HG02938 (cell line): ENCODE data around the gene FZR1.
A peak's percentile ranks its signal among the peaks of the same experiment; 100 is the strongest.

ENCODE experiments used
- ATAC-seq: cut with Tn5 transposase; IDR thresholded peaks from one replicate; pipeline ENCODE4 v1.9.1; 2021; ENCODE audit warnings: mild to moderate bottlenecking, moderate library complexity; ENCODE audit not compliant: unreplicated experiment

FZR1 gene

DNA sequence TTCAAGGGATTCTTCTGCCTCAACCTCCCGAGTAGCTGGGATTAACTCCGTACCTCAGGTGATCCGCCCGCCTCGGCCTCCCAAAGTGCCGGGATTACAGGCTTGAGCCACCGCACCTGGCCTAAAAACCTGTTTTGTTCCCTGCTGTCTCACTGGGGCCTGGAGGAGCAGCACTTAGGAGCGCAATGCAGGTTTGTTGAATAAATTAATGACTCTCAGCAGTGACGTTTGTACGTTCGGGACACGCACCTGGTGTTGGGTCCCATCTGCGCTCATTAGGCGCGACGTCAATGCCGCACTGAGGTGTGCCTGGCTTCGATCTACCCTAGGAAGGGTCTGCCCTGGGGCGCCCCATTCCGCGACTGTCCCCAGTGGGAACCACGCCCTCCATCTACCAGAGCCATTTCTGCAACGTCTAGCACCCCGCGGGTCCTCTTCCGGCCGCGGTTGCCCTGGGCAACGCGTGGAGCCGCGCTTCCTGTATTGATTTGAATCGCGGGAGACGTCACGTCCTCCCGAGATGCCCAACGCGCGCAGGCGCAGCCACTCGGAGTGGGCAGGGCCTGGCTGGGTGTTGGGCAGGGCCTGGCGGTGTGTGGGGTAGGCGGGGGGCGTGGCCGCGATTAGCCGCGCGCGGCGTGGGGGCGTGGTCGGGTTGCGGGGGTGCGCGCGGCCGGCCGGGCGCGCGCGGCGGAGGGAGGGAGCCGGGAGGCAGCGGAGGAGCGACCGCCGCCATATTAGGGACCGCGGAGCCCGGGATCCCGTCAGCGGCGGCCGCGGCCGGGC, at the start of gene FZR1:
FZR1 (plus strand) TSS at position 714 of the 786 bp plus-strand sequence. CDS start 16,679 bp downstream, outside the sequence.
- ATAC-seq, result peak; percentile 79

DNA sequence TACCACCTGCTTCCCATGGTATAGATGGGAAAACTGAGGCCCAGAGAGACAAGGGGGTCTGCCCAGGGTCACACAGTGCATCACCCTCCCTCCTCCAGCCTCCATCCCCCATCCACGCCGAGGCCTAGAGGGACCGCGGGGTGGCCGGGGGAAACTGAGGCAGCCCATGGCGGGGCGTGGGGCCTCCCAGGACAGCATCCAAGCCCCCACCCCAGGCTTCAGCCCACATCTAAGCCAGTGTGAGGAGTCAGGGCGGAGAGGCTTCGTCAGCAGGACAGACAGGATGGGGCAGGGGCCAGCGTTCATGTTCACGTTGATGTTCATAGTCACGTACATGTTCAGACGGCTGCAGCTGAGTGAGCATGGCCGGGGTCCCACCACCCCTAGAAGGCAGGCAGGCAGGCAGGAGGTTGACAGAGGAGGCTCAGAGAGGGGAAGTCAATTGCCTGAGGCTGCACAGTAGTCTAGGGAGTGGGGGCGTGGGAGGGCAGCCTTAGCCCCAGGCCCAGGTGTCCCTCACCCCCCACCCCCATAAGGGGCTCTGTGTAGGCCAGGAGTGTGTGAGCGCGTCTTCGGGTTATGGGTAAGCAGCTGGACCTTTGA, 49.1 kb upstream of the FZR1 start:
- ATAC-seq, result no peak

DNA sequence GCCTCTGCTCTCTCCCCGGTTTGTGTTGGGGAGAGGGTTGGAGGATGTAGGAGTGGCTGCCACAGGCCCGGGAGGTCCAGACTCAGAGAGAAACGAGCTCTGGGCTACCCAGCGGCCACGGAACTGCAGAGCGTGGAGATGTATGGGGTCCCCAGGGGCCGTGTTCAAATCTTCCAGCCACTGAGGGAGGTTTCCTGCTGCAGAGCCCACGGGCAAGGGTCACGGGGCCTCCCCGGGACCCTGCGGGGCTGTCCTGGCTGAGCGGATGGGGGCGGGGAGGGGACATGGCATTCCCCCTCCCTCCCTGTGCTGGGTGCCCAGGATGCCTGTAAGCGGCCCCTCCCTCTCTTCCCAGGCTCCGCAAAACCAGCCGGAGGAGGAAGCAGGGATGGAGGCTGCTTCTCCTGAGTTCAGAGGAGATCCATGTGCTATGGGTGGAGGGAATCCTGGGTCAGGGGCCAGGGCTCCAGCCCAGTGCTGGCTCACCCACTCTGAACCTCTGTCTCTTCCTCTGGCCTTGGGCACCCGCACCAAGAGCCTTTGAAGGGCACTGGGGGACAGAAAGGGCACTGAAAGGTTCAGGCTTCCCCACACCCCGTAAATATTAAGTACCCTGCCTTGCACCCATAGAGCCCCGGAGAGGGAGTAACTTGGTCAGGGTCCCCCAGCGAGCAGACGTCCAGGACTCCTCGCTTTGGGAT, 48.4 kb upstream of the FZR1 start:
- ATAC-seq, result no peak

DNA sequence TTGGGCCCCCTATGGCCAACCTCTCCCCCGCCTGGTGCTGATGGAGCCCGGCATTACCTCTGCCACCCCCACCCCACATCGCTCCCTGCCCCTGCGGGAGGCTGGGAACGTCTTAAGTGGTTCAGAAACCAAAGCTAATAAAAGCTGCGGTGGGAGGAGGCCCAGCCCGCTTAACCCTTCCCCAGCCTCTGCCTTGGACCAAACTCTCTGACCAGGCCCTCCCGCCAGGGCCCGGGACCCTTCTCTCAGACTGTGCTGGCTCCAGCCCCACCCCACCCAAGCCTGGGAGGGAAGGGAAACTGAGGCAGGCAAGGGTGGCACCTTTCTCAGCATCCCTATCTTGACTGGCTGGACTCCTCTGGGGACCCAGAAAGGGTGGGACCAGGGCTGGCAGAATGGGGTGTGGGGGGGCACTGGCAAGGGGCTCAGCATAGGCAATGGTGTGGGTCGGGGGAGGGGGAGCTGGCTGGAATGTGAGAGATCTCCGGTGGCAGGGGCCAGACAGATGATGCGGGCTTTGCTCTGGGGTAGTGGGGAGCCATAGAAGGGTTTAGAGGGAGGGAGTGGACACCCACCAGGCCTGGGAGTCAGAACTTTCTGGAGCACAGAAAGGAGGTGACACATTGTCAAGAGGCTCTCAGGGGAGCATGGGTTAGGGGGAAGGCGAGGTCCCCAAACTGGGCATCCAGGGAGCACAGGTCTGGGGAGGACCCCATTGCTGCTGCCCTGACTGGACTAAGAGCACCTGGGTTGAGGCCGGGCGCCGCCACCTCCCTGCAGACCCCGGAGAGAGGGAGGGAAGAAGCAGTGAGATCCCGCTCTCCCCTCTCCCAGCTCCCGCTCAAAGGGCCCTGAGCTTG, 47.7 kb upstream of the FZR1 start:
- no peak for ATAC-seq

DNA sequence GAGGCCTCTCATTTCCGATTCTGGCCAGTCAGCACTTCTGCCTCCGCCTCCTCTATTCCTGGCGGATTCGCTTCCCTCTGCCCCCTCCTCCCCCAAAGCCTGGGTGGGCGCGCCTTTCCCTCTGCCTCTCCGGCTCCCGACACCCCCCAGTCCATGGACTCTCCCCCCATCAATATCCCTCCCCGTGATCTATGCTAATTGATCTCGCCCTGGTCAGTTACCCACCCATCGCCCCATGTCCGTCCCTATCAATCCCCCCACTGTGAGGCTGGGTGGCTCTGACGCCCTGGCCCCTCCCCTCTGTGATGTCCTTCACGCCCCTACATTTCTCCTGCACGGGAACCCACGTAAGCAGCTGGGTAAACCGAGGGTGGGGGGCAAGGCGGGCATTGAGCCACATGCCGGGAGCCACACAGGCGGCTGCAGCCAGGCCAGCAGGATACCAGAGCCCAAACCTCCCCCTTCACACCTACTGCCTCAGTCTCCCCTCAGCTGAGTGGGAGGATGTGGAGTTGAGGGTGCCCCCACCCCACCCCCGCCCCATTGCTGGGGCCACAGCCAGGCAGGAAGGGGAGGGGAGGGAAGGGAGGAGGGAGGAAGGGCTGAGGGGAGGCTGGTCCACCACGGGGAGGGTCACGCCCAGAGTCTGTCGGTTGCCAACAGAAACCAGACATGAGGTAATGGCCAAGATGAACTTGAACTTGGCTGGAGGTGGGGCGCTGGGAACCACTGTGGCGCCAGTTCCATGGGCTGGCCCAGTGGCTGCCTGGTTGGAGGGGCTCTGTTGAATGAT, 46.8 kb upstream of the FZR1 start:
- ATAC-seq, result no peak

DNA sequence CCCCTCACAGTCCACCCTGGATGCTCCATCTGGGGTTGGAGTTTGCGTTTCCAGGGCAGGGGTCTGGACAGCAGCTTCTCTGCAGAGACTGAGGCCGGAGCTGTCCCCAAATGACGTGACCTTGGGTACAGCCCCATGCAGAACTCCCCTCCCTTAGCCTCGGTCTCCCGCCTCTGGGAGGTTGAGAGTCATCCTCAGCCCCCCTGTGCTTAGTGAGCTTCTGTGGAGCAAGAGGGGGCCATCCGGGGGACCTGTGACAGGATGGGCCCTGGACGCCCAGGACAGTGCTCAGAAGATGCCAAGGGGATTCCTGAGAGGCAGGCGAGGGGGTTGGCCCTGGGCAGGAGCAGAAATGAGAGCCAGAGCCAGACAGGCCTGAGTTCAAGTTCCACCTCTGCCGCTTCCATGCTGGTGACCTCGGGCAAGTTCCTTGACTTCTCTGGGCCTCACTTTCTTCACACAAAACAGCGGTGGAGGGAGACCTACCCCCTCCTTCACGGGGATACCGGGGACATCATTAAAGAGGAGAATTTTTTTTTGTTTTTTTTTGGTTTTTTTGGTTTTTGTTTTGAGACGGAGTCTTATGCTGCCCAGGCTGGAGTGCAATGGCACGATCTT, 46.0 kb upstream of the FZR1 start:
- no peak for ATAC-seq

DNA sequence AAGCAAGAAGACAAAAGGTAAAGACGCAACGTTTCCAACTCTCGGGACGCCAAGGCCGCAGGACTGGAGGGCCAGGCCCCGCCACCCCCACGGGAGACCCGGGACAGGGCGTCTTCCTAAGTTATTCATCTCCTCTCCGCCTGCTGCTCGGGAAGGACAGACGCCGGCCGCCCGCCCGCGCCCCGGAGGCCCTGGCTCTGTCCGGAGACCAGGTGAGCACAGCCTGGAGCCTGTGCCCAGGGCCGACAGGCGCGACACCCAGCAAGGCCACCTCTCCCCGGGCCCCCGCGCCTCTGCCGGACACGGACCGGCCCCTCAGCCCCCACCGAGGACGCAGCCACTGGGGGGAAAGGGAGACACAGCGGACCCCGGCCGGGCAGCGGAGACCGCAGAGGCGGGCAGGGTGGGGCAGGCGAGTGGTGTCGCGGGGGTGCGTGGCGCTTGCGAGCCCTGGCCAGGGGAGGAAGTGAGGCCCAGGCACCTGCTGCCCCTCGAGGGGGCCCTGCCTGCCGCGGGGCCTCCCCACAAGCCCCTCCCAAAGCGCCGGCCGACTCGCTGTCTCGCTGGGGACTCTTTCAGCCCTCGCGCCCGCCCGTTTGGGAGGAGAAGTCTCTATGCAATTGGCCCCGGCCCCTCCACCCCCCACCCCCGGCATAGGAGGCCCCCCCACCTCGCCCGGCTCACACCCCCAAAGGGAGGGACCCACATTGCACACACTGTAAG, 43.0 kb upstream of the FZR1 start:
- ATAC-seq, result no peak

DNA sequence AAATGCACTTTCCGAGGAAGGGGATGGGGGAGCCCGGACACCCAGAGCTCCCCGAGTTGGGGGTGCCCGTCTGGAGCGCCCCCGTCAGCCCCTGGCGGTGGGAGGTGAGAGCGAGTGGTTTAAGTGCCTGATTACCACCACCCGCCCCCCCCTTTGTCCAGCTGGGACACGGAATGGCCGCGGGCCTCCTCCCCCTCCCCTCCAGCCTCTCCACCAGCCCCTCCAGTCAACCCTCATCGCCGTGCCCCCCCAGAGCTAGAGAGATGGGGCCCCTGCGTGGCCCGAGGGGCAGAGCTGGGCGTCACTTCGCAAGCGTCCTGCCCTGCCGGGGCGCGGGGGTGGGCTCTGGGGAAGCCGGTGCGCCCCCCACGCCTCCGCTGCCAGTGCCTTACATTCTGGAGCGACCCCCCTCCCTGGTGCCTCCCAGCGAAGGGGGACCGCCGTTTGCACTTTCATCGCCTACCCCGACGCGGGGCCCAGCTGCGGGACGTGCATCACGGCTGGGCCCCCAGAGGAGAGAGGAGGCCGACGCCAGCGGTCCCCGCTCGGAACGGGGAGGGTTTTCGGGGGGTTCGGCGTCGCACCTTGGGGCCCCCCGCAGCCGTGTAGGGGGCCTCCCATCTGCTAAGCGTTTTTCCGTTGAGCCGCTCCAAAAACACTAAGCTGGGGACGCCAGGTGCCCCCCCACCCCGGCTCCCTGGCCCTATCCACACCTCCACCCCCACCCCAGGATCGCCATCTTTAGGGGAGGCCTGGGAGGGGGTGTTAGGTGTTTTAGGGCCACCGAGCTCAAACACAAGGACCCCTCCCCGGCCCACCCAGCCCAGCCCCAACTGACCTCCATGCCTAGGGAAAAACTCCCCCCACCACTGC, 42.2 kb upstream of the FZR1 start:
- no peak for ATAC-seq

DNA sequence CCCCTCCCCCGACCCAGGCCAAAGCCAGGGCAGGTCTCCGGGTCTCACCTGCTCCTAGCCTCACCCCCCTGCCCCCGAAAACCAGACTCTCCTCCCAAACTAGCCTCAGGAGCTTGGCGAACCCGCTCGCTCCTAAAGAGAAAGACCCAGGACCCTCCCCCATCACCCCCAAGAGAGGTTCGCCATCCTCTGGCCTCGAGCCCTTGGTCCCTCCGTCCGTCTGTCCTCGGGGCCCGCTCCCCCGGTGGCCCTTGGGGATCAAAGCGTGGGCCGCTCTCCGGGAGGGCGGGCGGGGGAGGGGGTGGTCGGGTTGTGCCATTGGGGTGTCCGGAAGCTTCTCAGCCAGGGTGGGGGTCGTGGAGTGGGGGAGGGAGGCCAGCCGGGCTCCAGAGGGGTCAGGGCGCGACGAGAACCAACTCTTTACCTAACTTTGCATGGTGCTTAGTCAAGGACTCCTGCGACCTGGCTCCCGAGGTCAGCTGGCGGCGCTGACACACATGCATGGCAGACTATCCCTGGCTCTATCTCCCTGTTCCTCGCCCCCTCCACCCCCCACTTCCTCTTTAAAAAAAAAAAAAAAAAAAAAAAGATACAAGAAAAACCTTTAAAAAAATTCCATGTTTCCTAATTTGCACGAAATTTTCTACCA, 41.4 kb upstream of the FZR1 start:
- ATAC-seq, result no peak

DNA sequence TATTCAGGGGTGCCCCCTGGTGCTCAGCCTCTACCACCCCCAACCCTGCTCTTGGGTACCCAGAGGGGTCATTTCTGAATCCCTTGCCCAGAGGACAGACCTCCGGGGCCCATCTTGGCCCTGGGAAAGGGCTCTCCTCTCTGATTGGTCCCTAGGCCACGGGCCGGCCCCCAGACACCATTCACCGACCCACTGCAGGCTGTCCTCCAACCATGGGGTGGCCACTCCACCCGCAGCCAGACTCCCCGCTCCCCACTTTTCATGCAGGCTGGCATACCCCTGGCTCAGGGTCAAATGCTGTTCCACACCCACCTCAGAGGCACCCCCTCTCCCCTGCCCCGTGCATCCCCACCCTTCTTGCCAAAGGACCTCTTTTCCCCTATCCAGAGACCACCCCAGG, 40.6 kb upstream of the FZR1 start:
- no peak for ATAC-seq

DNA sequence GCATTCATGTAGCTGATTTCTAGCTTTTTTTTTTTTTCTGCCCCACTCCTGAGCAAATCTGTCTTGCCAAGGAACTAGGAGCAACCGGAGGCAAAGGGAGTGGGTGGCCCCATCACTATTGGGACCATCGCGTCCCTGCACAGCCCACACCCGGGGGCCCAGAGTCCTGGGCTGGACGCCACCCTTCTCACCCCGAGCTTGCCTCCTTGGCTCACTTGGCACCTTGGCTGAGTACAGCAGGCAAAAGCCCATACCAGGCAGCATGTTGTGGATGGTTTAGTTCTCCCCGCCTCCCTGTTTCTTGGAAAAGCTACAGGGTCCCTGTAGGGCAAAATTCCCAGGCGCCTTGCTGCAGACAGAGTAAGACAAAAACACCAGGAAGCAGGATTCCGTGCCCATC, 39.5 kb upstream of the FZR1 start:
- ATAC-seq, result no peak

DNA sequence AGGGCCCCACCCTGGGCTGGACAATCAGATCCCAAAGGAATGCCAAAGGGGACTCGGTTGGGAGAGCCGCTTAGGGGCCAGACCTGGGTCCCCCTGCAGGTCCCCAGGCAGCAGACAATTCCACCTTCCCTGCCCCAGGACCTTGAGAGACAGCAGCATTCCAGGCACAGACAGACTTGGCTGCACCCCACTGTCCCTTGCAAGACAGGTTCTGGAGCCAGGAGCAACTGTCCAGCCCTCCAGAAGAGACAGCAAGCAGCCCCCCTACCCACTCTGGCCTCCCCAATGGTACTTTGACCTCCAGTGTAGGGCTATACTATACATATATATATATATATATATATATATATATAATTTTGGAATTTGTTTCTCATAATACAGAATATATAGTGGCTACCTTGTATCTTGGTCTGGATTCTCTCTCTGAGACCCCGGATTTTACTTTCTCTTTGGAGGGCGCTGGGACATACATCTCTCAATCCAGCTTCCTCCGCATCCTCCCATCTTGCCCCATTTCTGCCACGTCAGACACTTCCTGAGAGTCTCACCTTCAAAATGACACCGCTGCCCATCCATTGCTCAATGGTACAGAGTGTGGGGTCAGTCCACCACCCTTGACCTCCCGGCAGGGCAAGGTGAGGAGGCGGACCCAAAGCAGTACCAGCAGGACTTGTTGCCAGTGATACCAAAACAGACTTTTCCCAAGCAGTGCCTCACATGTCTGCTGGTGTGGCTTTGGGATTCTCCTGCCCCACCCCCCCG, 38.5 kb upstream of the FZR1 start:
- no peak for ATAC-seq

DNA sequence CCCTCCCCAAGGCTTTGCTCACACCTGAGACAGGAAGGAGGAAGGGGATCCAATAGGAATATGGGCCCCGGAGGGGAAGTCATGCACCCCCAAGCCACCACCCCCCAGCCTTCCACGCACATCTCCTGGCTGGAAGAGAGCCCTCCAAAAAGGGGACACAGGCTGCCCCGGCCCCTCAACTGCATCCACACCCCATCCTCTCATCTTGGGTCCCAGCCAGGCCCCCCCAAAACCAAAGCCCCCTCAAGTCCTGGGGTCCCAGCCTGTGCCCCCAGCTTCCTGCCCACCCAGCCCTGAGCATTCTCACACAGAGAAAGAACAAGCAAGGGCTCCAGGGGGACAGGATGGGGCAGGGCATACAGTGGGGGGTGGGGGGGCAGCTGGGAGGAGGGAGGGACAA, 37.9 kb upstream of the FZR1 start:
- no peak for ATAC-seq

DNA sequence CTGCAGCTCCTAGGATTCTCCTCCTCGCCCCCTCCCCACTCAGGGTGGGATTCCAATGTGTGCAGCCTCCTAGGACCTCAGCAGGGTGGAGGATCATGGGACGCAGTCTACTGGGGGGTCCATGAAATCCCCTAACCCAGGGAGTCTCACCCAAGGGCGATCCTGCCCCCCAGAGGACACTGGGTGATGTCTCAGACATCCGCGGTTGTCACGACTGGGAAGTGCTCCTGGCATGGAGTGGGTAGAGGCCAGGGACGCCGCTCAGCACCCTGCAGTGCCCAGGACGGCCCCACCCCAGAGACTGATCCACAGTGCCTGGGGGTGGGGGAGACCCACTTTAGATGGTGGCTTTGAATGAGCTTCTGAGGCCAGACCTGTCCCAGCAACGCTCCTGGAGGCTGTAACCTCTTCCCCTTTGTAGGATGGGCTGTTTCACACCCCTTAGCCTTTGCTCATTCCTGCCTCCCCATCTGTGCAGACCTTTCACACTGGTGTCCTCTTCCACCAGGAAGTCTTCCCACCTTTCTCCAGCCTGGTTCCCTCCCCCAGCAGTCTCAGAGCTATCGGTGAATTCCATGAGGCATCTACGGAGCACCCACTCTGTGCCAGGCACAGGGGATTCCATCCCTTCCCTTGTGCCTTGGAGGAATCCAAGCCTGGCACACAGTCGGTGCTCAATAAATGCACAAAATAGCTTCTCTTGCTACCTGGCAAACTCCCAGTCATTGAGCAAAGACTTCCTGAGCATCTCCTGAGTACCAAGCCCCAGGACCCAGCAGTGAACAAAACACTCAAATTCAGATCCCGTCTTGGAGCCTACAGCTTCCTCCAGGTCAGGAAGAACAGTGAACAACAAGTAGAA, 36.2 kb upstream of the FZR1 start:
- ATAC-seq, result no peak

DNA sequence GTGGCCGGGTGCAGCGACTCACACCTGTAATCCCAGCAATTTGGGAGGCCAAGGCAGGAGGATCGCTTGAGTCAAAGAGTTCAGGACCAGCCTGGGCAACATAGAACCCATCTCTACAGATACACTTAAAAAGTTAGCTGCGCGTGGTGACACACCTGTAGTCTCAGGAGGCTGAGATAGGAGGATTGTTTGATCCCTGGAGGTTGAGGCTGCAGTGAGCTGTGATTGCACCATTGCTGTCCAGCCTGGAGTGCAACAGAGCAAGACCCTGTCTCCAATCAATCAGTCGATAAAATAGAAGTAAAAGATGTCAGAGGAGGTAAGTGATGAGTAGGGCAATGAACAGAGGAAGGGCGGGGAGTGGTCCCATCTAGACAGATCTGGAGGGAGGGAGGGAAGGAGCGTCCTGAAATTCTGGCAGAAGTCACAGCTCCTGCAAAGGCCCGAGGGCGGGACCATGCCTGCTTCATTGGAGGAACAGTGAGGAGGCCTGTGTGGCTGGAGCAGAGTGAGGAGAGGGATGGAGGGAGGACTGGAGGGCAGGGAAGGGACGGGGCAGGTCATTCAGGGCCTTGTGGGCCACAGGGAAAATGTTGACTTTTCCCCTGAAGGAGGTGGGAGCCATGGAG, 35.5 kb upstream of the FZR1 start:
- no peak for ATAC-seq
